ENCODE measurements around the gene SBF2. TPM values are rescaled to one million over a fixed set of nuclear protein-coding genes. Genes with fewer than 3 reads are reported as not detected.

The SBF2 gene
- polyA plus RNA-seq, 4 donors, result 10.0 to 50.5 (median 15.1) TPM

- DNase-seq, result no peak
- H3K4me3 ChIP-seq (ENCODE audit: low read depth in 1 of 3, low read length in 3 of 3), result no peak overlapping the region
Measured at GRCh38 chr11:9731256-9731655, 562.8 kb downstream of the SBF2 start.

More at GRCh38 chr11:9731256-9731655, 562.8 kb downstream of the SBF2 start:
- WGBS, 3 donors, result 68 to 89% (median 81%) methylated on average over 1 of the region's 1 CpG
- Histone ChIP-seq H3K27me3 (ENCODE audit: control insufficient read depth in 3 of 3, insufficient read depth in 3 of 3, low read length in 3 of 3) (no peaks in the 10 kb centered on the region), H3K27ac (ENCODE audit: low read depth in 1 of 3, low read length in 2 of 3) (no peak overlapping the region), H3K36me3 (ENCODE audit: control insufficient read depth in 3 of 3, insufficient read depth in 2 of 3, low read depth in 1 of 3, low read length in 3 of 3) (peaks cover 4 to 17% (median 5%) of the 10 kb centered on the region in 3 donors), H3K4me1 (ENCODE audit: control insufficient read depth in 3 of 3, insufficient read depth in 2 of 3, low read depth in 1 of 3, low read length in 2 of 3) (peaks cover 0 to 4% (median 0%) of the 10 kb centered on the region in 3 donors), H3K9me3 (ENCODE audit: control insufficient read depth in 2 of 2, insufficient read depth in 1 of 2, low read depth in 1 of 2, low read length in 1 of 2) (peaks cover 0 to 6% of the 10 kb centered on the region in 2 donors)
- no peak for FAIRE-seq

Other genes with a start within 250 kb of the SBF2 start
- 10 to 100 TPM in 3 of 4 donors, 1 to 10 TPM in 1; 8.0 to 36.3 (median 28.7) TPM for gene ADM, start 10.9 kb upstream of the SBF2 start, polyA plus RNA-seq
- gene AMPD3, start 161.0 kb upstream of the SBF2 start, polyA plus RNA-seq, result 1 to 10 TPM; 2.7 to 5.1 (median 3.6) TPM
- gene RNF141, start 247.0 kb upstream of the SBF2 start, polyA plus RNA-seq, result 10 to 100 TPM; 13.2 to 35.6 (median 20.0) TPM

Data from small intestine (tissue), 7 donors.